ENCODE data around the gene TCEA3.

- TF ChIP-seq POLR2A (IDR thresholded peaks at IDR 0.05) (no peak), CTCF (IDR thresholded peaks at IDR 0.05) (no peak)
Measured at GRCh38 chr1:23402286-23403037, 22.1 kb downstream of the TCEA3 start.

Measured in breast epithelium (tissue), 3 donors.